Upper lobe of right lung (tissue), 1 donor: Measurements from ENCODE around the gene TOB2. TPM values are rescaled to one million over a fixed set of nuclear protein-coding genes. Genes with fewer than 3 reads are reported as not detected.
"Not testable (repeated sequence)": the region's sequence is repeated elsewhere in the genome, so short reads cannot be mapped to it uniquely, and the experiment has no call there.

Experiments
- ATAC-seq: fragments of 200-7000 bp; cut with Tn5 transposase; one replicate; pipeline ENCODE4 v1.9.1; 2020; ENCODE audit warnings: mild to moderate bottlenecking, moderate library complexity
- DNase-seq: peaks from one replicate; pipeline ENCODE4 v3.0.0-alpha.2; 2020
- H3K27ac ChIP-seq: fragments of 200-600 bp; one replicate; pipeline ENCODE4 v1.8.0; 2022
- H3K27me3 ChIP-seq: fragments of 200-600 bp; one replicate; pipeline ENCODE4 v1.8.0; 2022; ENCODE audit warnings: mild to moderate bottlenecking
- H3K36me3 ChIP-seq: fragments of 200-600 bp; one replicate; pipeline ENCODE4 v1.8.0; 2022
- H3K4me1 ChIP-seq: fragments of 200-600 bp; one replicate; pipeline ENCODE4 v1.8.0; 2022
- H3K4me3 ChIP-seq: fragments of 200-600 bp; one replicate; pipeline ENCODE4 v1.8.0; 2022; ENCODE audit warnings: mild to moderate bottlenecking
- H3K9me3 ChIP-seq: fragments of 200-600 bp; one replicate; pipeline ENCODE4 v1.8.0; 2022
- intact Hi-C: fragments of 100-400 bp; cut with DNase I; formaldehyde crosslinking; loops from one replicate; pipeline ENCODE4 v1.11.0; 2022
- total RNA-seq: library from RNA; stranded (reverse); fragmentation: NEBNext Ultra II Directional; extraction: Animal tissue kit (Norgen Biotek cat#: 25700); gene quantifications from one replicate; pipeline ENCODE4 v1.2.1, GENCODE V29; 2021
- TF ChIP-seq, protein P1 (sequence below): fragments of 200-600 bp; IDR thresholded peaks from one replicate; pipeline ENCODE4 v1.8.0; 2022; ENCODE audit warnings: antibody characterized with exemption
- donor health status: DM: no; HTN: yes; CAD: no; lungs with severe emphysema.

TOB2 gene
- total RNA-seq, 1 donor from 2014 or later = 47.7 TPM

DNA sequence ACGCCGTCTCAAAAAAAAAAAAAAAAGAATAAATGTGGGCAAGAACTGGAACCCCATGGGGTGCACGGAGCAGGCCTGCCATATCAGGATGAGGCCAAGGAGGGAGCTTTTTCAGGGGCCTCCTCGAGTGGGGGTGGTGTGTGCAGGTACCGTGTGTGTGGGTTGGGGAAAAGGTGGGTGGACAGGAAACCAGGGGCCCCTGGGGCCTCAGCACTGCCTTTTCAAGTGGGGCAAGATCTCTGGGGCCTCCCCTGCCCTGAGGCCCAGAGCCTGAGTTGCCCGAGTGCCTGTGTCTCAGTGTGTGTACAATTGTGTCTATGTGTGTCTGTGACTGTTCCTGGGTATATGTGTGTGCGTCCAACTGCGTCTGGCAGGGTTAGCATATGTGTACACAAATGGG, 41.0 kb downstream of the TOB2 start:
- Histone ChIP-seq H3K4me1 (peaks cover 26% of the 10 kb centered on the region), H3K27me3 (no peaks in the 10 kb centered on the region), H3K36me3 (no peaks in the 10 kb centered on the region), H3K9me3 (no peaks in the 10 kb centered on the region), H3K4me3 (no peak overlapping the region), H3K27ac (no peak overlapping the region)
- ATAC-seq (no peak), DNase-seq (no peak)
- intact Hi-C loops = loop anchor here (10.0 kb wide), 1 partner anchor 189 kb away; no protein-coding TSS in a partner anchor
- TF ChIP-seq, protein P1, sequence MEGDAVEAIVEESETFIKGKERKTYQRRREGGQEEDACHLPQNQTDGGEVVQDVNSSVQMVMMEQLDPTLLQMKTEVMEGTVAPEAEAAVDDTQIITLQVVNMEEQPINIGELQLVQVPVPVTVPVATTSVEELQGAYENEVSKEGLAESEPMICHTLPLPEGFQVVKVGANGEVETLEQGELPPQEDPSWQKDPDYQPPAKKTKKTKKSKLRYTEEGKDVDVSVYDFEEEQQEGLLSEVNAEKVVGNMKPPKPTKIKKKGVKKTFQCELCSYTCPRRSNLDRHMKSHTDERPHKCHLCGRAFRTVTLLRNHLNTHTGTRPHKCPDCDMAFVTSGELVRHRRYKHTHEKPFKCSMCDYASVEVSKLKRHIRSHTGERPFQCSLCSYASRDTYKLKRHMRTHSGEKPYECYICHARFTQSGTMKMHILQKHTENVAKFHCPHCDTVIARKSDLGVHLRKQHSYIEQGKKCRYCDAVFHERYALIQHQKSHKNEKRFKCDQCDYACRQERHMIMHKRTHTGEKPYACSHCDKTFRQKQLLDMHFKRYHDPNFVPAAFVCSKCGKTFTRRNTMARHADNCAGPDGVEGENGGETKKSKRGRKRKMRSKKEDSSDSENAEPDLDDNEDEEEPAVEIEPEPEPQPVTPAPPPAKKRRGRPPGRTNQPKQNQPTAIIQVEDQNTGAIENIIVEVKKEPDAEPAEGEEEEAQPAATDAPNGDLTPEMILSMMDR = no peak

DNA sequence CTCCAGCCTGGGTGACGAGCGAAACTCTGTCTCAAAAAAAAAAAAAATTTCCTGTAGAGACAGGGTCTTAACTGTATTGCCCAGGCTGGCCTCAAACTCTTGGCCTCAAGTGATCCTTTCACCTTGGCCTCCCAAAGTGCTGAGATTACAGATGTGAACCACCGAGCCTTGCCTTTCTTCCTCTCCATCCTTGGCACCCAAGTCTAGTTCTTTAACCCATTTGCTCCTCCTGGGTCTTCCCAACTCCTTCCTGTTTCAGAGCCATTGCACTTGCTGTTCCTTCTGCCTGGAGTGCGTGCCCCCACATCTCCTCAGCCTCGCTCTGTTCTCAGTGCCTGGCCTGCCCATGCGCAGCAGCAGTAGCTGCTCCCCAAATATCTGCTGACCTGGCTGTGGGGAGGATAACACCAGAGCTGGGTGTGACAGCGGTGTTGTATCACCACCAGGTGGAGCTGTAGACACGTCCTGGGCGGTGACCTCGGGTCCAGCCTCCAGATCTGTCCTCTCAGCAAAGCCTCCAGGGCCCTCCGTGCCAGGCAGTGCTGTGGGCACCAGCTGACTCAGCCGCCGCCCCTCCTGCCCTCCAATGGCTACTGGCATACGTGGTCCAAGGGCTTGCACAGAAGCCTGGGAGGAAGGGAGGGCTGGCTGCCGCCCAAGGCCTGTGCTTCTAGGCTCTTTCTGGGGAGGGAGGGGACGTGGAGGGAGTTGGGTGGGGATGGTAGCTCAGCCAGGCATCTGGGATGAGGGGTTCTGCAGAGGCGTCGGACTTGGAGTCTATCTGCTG, 42.9 kb downstream of the TOB2 start:
- intact Hi-C loops = loop anchor here (5.0 to 10.0 kb wide), 2 partner anchors 124 to 191 kb away; no protein-coding TSS in a partner anchor

DNA sequence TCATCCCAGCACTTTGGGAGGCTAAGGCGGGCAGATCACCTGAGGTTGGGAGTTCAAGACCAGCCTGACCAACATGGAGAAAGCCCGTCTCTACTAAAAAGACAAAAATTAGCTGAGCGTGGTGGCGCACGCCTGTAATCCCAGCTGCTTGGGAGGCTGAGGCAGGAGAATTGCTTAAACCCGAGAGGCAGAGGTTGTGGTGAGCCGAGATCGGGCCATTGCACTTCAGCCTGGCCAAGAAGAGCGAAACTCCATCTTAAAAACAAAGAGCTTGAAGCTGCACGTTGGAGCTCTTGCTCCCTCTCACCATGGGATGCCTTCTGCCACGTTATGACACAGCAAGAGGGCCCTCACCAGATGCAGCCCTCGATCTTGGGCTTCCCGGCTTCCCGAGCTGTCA, 43.8 kb downstream of the TOB2 start:
- H3K9me3 ChIP-seq, H3K27me3 ChIP-seq, DNase-seq, H3K27ac ChIP-seq, H3K4me3 ChIP-seq, ATAC-seq: not testable (repeated sequence)
- peaks cover 17% of the 10 kb centered on the region for H3K4me1 ChIP-seq
- intact Hi-C loops = loop anchor here (5.0 to 10.0 kb wide), 2 partner anchors 124 to 192 kb away; no protein-coding TSS in a partner anchor
- H3K36me3 ChIP-seq = peaks cover 12% of the 10 kb centered on the region

More for the DNA sequence above, 42.9 kb downstream of the TOB2 start:
- Histone ChIP-seq H3K4me1 (peaks cover 17% of the 10 kb centered on the region), H3K27ac (no peak overlapping the region), H3K9me3 (no peaks in the 10 kb centered on the region), H3K4me3 (no peak overlapping the region), H3K27me3 (no peaks in the 10 kb centered on the region), H3K36me3 (peaks cover 4% of the 10 kb centered on the region)
- TF ChIP-seq, protein P1 = peak; percentile 96
- peak; percentile 98 for ATAC-seq
- peak; percentile 94 for DNase-seq

DNA sequence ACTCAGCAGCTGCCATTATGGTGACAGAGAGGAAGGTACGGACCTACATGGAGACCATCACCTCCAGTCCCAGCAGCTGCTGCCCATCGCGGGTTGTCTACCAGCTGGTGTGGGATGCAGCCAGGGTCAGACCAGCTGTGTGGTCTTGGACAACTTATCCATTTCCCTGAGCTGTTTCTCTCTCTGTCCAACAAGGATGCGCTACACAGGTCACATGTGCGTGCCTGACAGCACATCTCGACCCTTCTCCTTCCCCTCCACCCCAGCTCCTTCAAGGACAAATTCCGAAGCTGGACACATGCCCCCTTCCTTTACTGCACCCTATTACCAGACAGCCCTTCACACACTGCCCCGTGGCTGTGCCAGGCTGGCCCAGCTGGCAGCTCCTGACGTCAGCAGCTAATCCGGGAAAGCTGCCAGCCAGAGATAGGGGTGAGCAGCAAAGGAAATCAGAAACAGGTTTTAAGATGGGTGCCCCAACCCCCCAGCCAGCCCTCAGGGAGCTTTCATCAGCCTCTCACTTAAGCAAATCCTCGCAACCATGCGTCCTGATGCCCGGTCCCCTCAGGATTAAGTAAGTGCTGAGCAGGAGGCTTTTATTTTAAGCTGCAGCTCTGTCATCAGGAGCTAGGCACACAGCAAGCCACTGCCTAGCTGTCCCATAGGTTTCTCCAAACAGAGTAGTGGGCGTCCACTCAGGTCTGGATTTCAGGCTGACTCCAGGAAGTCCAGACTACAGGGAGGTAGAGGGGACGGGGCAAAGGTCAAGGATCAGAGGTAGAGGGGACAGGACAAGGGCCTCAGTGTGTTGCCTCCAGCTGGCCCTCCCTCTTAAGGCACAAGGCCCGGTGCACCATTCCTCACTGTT, 44.6 kb downstream of the TOB2 start:
- peak; percentile 51 for ATAC-seq
- H3K27me3 ChIP-seq = no peaks in the 10 kb centered on the region
- peaks cover 21% of the 10 kb centered on the region for H3K36me3 ChIP-seq
- H3K4me3 ChIP-seq = no peak overlapping the region
- TF ChIP-seq, protein P1 = no peak
- H3K4me1 ChIP-seq = peaks cover 17% of the 10 kb centered on the region
- H3K27ac ChIP-seq = no peak overlapping the region
- H3K9me3 ChIP-seq = no peaks in the 10 kb centered on the region
- intact Hi-C loops = loop anchor here (5.0 to 10.0 kb wide), 2 partner anchors 125 to 193 kb away; no protein-coding TSS in a partner anchor
- DNase-seq = peak; percentile 86

DNA sequence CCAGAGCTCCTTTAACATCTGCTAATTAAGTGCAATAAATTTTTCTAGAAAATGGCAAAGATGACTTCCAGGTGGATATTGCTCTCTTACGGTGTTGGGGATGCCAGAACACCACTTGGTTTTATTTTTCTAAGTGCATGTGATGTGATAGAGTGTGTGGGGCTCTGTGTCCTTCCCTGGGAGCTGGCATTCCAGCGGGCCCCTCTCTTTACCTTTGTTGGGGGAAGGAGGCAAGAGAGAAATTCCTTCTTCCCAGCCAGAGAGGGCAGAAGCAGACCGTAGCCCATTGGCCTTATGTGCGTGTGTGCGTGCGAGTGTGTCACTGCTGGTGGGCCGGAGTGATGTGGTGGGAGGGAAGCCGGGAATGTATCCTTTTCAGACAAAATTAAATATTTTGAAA, 47.7 kb downstream of the TOB2 start:
- TF ChIP-seq, protein P1 = no peak
- Histone ChIP-seq H3K27ac (no peak overlapping the region), H3K9me3 (no peaks in the 10 kb centered on the region), H3K4me1 (peaks cover 20% of the 10 kb centered on the region), H3K36me3 (peaks cover 52% of the 10 kb centered on the region), H3K4me3 (no peak overlapping the region), H3K27me3 (no peaks in the 10 kb centered on the region)
- intact Hi-C loops = no loop called here
- ATAC-seq (no peak), DNase-seq (no peak)
